A549 treated with ZK216348 at 1 μM for 4 hours (cell line): ENCODE results near the gene ANKH. TPM values are rescaled to one million over a fixed set of nuclear protein-coding genes. Genes with fewer than 3 reads are reported as not detected.

ENCODE experiments used
- total RNA-seq: library from RNA; stranded (reverse); fragments of 200-300 nt; extraction: Qiagen RNA extraction; gene quantifications from 5 replicates; pipeline ENCODE4 v1.2.3, GENCODE V29; 2022; ENCODE audit warnings: low read depth

The ANKH gene
- total RNA-seq: 18.2 to 25.6 TPM (median 21.3 TPM) in 5 replicates

GRCh38 chr5:14871214-14872069 lies at the start of gene ANKH:
ANKH (minus strand) TSS chr5:14871778; CDS start chr5:14871447, 331 bp downstream.

DNA sequence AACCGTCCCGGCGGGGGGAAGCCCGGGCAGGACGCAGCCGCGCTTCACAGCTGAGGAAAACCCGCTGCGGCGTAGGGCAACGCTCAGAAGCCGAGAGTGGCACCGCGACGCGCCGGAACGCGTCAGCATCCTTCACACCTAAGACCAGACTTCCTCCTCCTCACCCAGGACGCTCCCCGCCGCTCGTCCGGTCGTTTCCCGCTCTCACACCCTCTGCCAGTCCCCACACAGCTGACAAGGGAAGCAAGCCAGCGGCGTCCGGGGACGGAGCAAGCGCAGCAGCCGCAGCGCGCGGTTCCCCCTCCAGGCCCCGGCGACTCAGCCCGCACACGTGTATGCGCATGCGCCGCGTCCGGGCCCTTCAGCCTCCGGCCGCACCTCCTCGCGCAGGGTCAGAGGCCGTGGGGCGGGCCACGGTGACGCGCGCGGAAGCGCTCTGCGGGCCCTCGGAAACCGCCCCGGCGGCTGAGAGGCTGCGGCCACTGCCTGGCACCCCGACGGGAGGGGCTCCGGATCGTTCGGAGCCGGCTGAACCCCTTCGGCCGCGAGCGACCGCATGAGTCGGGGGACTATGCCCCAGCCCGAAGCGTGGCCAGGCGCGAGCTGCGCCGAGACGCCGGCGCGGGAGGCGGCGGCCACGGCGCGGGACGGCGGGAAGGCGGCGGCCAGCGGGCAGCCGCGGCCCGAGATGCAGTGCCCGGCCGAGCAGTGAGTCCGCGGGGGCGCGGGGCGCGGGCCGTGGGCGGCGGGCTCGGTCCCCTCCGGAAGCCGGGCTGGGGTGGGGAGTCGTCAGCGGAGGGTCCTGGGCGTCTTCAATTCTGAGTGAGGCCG lies 207.1 kb downstream of the ANKH start, which contains the start of gene OTULIN:
Gene OTULIN (plus strand): TSS at position 449 of the 831 bp plus-strand sequence. CDS start 108 bp downstream, at position 557.

Other genes with a start within 250 kb of the ANKH start
- 17.3 to 23.5 TPM (median 20.1 TPM) in 5 replicates for gene OTULIN, start 207.1 kb downstream of the ANKH start, total RNA-seq